ENCODE results near the gene LST1. TPM values are rescaled to one million over a fixed set of nuclear protein-coding genes. Genes with fewer than 3 reads are reported as not detected.

The LST1 gene
- total RNA-seq, 1 donor from 2014 or later = 68.1 TPM

DNA sequence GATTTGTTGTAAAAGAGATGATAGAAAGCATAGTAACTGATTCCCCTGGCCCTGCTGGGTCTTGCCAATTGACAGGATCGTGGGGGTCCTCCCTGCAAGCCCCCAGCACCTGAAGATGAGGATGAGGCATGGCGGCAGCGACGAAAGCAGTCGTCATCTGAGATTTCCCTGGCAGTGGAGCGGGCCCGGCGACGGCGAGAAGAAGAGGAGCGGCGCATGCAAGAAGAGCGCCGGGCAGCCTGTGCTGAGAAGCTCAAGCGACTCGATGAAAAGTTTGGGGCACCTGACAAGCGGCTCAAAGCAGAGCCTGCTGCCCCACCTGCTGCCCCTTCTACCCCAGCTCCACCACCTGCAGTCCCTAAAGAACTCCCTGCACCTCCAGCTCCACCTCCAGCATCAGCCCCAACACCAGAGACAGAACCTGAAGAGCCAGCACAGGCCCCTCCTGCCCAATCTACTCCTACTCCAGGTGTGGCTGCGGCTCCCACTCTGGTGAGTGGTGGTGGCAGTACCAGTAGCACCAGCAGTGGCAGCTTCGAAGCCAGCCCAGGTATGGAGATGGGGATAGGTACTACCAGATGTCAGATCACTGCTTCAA lies 41.7 kb downstream of the LST1 start:
- TF ChIP-seq, protein P1, sequence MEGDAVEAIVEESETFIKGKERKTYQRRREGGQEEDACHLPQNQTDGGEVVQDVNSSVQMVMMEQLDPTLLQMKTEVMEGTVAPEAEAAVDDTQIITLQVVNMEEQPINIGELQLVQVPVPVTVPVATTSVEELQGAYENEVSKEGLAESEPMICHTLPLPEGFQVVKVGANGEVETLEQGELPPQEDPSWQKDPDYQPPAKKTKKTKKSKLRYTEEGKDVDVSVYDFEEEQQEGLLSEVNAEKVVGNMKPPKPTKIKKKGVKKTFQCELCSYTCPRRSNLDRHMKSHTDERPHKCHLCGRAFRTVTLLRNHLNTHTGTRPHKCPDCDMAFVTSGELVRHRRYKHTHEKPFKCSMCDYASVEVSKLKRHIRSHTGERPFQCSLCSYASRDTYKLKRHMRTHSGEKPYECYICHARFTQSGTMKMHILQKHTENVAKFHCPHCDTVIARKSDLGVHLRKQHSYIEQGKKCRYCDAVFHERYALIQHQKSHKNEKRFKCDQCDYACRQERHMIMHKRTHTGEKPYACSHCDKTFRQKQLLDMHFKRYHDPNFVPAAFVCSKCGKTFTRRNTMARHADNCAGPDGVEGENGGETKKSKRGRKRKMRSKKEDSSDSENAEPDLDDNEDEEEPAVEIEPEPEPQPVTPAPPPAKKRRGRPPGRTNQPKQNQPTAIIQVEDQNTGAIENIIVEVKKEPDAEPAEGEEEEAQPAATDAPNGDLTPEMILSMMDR (IDR thresholded peaks at IDR 0.05) = no peak
- H3K4me3 ChIP-seq = no peak overlapping the region
- ATAC-seq (no peak), DNase-seq (no peak)
- H3K36me3 ChIP-seq = peaks cover 95% of the 10 kb centered on the region
- no peaks in the 10 kb centered on the region for H3K9me3 ChIP-seq
- intact Hi-C loops (cut with DNase I) = no loop called here
- peaks cover under 1% of the 10 kb centered on the region for H3K4me1 ChIP-seq
- H3K27me3 ChIP-seq = no peaks in the 10 kb centered on the region
- no peak overlapping the region for H3K27ac ChIP-seq

DNA sequence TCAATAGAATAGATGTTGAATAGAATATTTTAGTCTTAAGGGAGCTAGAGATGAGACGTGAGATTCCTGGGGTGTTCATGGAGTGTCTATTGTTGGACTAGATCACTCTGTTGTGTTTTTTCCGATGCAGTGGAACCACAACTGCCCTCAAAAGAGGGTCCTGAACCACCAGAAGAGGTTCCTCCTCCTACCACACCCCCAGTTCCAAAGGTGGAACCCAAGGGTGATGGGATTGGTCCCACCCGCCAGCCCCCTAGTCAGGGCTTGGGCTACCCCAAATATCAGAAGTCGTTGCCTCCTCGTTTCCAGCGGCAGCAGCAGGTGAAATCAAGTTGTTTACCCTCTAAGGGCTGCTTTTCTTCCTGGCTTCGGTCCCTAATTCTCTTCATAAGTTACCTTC lies 42.9 kb downstream of the LST1 start:
- intact Hi-C loops (cut with DNase I) = no loop called here
- TF ChIP-seq, protein P1 (IDR thresholded peaks at IDR 0.05) = no peak
- H3K36me3 ChIP-seq = peaks cover 99% of the 10 kb centered on the region
- ATAC-seq (no peak), DNase-seq (no peak)
- no peaks in the 10 kb centered on the region for H3K27me3 ChIP-seq
- H3K27ac ChIP-seq = no peak overlapping the region
- no peaks in the 10 kb centered on the region for H3K4me1 ChIP-seq
- no peak overlapping the region for H3K4me3 ChIP-seq
- no peaks in the 10 kb centered on the region for H3K9me3 ChIP-seq

DNA sequence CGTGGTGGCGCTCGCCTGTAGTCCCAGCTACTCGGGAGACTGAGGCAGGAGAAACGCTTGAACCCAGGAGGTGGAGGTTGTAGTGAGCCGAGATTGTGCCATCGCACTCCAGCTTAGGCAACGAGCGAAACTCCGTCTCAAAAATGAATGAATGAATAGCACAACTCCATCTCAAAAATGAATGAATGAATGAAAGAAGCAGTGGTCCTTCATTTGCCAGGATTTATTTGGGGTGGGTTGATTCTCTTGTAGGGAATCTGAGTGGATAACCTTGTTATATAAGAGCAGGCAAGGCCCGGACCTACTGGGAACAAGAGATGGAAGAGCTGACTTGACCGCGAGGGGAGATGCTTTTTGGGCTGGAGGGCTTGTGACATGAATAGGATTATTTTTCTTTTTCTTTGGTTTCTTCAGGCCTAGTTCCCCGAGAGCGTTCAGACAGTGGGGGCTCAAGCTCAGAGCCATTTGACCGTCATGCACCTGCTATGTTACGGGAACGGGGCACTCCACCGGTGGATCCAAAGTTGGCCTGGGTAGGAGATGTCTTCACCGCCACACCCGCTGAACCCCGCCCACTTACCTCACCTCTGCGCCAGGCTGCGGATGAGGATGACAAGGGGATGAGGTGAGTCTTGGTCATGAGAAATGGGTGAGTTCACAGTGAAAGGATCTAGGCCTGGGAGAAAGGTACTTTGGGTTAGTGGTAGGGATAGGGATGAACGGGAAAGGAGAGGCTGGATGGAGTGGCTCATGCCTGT lies 44.3 kb downstream of the LST1 start:
- TF ChIP-seq, protein P1 (IDR thresholded peaks at IDR 0.05) = no peak
- no peak overlapping the region for H3K27ac ChIP-seq
- no peak for DNase-seq
- ATAC-seq = no peak
- intact Hi-C loops (cut with DNase I) = no loop called here
- H3K9me3 ChIP-seq = no peaks in the 10 kb centered on the region
- H3K36me3 ChIP-seq = peaks cover 99% of the 10 kb centered on the region
- H3K4me3 ChIP-seq = no peak overlapping the region
- H3K27me3 ChIP-seq = no peaks in the 10 kb centered on the region
- H3K4me1 ChIP-seq = no peaks in the 10 kb centered on the region

DNA sequence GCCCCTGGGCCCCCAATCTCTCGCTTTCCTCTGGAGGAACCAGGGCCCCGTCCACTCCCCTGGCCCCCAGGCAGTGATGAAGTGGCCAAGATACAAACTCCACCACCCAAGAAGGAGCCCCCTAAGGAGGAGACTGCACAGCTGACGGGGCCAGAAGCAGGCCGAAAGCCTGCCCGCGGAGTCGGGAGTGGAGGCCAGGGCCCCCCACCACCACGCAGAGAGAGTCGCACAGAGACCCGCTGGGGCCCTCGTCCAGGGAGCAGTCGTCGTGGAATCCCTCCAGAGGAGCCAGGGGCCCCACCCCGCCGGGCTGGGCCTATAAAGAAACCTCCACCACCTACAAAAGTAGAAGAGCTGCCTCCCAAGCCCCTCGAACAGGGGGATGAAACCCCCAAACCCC lies 45.1 kb downstream of the LST1 start:
- no peak overlapping the region for H3K4me3 ChIP-seq
- H3K4me1 ChIP-seq = no peaks in the 10 kb centered on the region
- intact Hi-C loops (cut with DNase I) = no loop called here
- peaks cover 99% of the 10 kb centered on the region for H3K36me3 ChIP-seq
- H3K27me3 ChIP-seq = no peaks in the 10 kb centered on the region
- no peak for ATAC-seq
- H3K9me3 ChIP-seq = no peaks in the 10 kb centered on the region
- TF ChIP-seq, protein P1 (IDR thresholded peaks at IDR 0.05) = no peak
- no peak overlapping the region for H3K27ac ChIP-seq
- DNase-seq = no peak

DNA sequence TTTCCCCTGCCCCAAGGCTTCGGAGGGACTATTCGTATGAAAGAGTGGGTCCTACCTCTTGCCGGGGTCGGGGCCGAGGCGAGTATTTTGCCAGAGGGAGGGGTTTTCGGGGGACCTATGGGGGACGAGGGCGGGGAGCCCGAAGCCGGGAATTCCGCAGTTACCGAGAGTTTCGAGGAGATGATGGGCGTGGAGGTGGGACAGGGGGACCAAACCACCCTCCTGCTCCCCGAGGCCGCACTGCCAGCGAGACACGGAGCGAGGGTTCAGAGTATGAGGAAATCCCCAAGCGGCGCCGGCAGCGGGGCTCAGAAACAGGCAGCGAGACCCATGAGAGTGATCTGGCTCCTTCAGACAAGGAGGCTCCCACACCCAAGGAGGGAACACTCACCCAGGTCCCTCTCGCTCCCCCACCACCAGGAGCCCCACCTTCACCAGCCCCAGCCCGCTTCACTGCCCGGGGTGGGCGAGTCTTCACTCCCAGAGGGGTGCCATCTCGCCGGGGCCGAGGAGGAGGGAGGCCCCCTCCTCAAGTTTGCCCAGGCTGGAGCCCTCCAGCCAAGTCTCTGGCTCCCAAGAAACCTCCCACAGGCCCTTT lies 45.7 kb downstream of the LST1 start:
- H3K9me3 ChIP-seq = no peaks in the 10 kb centered on the region
- ATAC-seq = no peak
- no peak overlapping the region for H3K4me3 ChIP-seq
- no peaks in the 10 kb centered on the region for H3K27me3 ChIP-seq
- no peak overlapping the region for H3K27ac ChIP-seq
- no peak for DNase-seq
- TF ChIP-seq, protein P1 (IDR thresholded peaks at IDR 0.05) = no peak
- H3K4me1 ChIP-seq = no peaks in the 10 kb centered on the region
- H3K36me3 ChIP-seq = peaks cover 99% of the 10 kb centered on the region
- intact Hi-C loops (cut with DNase I) = no loop called here

All from upper lobe of right lung (tissue), 1 donor.